Omental fat pad (tissue), 4 donors: ENCODE results near the gene PRSS21. TPM values are rescaled to one million over a fixed set of nuclear protein-coding genes. Genes with fewer than 3 reads are reported as not detected.

Experiments used
- ATAC-seq: fragments of 150-250 bp; one replicate; pipeline ENCODE4 v1.9.1; 2016; ENCODE audit warnings: mild to moderate bottlenecking, moderate library complexity; ENCODE audit not compliant: low FRiP score
- DNase-seq: peaks from one replicate; pipeline ENCODE4 v3.0.0-alpha.2; 2019; ENCODE audit warnings: low spot score
- CTCF ChIP-seq, 3 donors: fragments of 450-650 bp; IDR thresholded peaks; one replicate each; pipeline ENCODE4 v1.5.1; 2016 to 2017; ENCODE audit warnings: antibody characterized with exemption in 3 of 3, mild to moderate bottlenecking in 3 of 3, moderate library complexity in 2 of 3
- total RNA-seq, 4 donors: library from RNA; depleted of rRNA; stranded (reverse); fragments of >200 nt; gene quantifications; one replicate each; pipeline ENCODE4 v1.1.0, GENCODE V29; 2016

The PRSS21 gene
- total RNA-seq, 4 donors from 2014 or later = 0.65 to 1.0 TPM; not detected in 2

- DNase-seq = no peak
- TF ChIP-seq CTCF (IDR thresholded peaks at IDR 0.05) = no peak
- ATAC-seq = no peak
Measured at GRCh38 chr16:2830355-2830695, 13.3 kb downstream of the PRSS21 start.

- no peak for ATAC-seq
- no peak for TF ChIP-seq CTCF (IDR thresholded peaks at IDR 0.05)
- DNase-seq = no peak
Measured at GRCh38 chr16:2831203-2831602, 14.2 kb downstream of the PRSS21 start.

- DNase-seq = no peak
Measured at GRCh38 chr16:2833776-2834175, 16.7 kb downstream of the PRSS21 start.

GRCh38 chr16:2834968-2835367, 17.9 kb downstream of the PRSS21 start:
- TF ChIP-seq CTCF (IDR thresholded peaks at IDR 0.05) = no peak
- DNase-seq = no peak
- no peak for ATAC-seq

More at GRCh38 chr16:2833776-2834175, 16.7 kb downstream of the PRSS21 start:
- ATAC-seq = no peak
- TF ChIP-seq CTCF (IDR thresholded peaks at IDR 0.05) = no peak

- peak; percentile 82 for ATAC-seq
- no peak for DNase-seq
Measured at GRCh38 chr16:2835638-2836493, 18.8 kb downstream of the PRSS21 start.

GRCh38 chr16:2836646-2837508, 19.8 kb downstream of the PRSS21 start:
- ATAC-seq = no peak
- DNase-seq = no peak
- no peak for TF ChIP-seq CTCF (IDR thresholded peaks at IDR 0.05)

More at GRCh38 chr16:2835638-2836493, 18.8 kb downstream of the PRSS21 start:
- no peak for TF ChIP-seq CTCF (IDR thresholded peaks at IDR 0.05)
